ENCODE measurements around the gene SH3BP5. TPM values are rescaled to one million over a fixed set of nuclear protein-coding genes. Genes with fewer than 3 reads are reported as not detected.
"Not testable (repeated sequence)": the region's sequence is repeated elsewhere in the genome, so short reads cannot be mapped to it uniquely, and the experiment has no call there.

SH3BP5 gene
- total RNA-seq, 6 experiments from 2014 or later, result 8.9 to 19.2 (median 13.8) TPM

GRCh38 chr3:15375461-15376000 is 43.1 kb upstream of the SH3BP5 start:
- no peak for TF ChIP-seq POLR2A (IDR thresholded peaks at IDR 0.05)
- TF ChIP-seq CTCF (IDR thresholded peaks at IDR 0.05), result no peak
- H3K27ac ChIP-seq, result no peak overlapping the region
- DNase-seq, result no peak
- WGBS (ENCODE audit: insufficient coverage, low coverage, low lambda C conversion rate, missing lambda C conversion rate), result 84% methylated on average over 9 of the region's 22 CpGs
- peaks cover 0 to 5% (median 0%) of the 10 kb centered on the region in 4 donors for H3K4me1 ChIP-seq
- no peaks in the 10 kb centered on the region for H3K27me3 ChIP-seq
- H3K9me3 ChIP-seq, result no peaks in the 10 kb centered on the region
- no peak overlapping the region for H3K4me3 ChIP-seq
- intact Hi-C loops (cut with DNase I), result loop anchor here (5.0 to 10.0 kb wide), 2 partner anchors 101 to 108 kb away; no protein-coding TSS in a partner anchor
- no peaks in the 10 kb centered on the region for H3K36me3 ChIP-seq
- no peak for ATAC-seq

DNA sequence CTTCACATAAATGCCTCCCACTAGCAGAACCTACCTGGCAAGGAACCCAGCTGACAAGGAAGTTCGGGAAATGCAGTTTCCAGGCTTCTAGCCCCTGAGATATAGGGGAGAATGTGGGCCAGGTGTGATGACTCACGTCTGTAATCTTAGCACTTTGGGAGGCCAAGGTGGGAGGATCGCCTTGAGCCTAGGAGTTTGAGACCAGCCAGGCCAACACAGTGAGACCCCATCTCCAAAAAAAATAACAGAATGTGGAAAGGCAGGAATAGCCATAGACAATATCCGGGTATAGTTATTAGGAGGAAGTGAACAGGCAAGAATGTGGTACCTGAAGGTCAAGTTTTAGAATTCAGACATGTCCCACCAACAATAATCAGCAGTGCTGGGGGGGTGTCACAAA is 40.5 kb upstream of the SH3BP5 start:
- no peak for ATAC-seq

DNA sequence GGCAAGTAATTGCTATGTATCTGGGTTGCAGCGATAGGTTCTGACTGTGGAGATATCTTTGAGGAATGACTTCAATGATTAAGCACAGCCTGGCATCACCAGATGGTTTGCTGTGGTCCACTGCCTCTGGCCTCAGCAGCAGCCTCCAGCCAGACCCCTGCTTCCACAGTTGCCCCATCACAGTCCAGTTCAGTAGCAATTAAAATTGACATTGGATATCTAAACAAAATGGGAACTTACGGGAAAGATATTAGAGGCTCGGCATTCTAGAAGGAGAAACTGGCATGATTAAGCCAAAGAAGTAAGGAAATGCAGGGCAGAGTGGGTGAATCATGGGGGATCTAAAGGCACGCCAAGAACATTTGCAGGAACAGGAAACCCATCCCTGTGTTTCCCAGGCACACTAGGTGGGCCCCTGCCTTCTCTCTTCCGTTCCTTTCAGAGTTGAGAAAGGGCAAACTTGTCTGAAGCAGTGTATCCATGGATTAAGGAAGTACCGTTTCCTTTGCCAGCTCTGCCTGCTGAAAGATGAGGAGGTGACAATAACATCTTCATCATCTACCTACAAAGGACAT is 36.3 kb upstream of the SH3BP5 start:
- no peak for DNase-seq
- 71% methylated on average over 5 of the region's 6 CpGs for whole genome bisulfite sequencing (ENCODE audit: insufficient coverage, low coverage, low lambda C conversion rate, missing lambda C conversion rate)
- H3K4me3 ChIP-seq, result no peak overlapping the region
- H3K27me3 ChIP-seq, result no peaks in the 10 kb centered on the region
- ATAC-seq, result peak in 2 of 4 donors; percentile 36 to 37
- intact Hi-C loops (cut with DNase I), result no loop called here
- H3K27ac ChIP-seq, result no peak overlapping the region
- no peaks in the 10 kb centered on the region for H3K9me3 ChIP-seq
- no peaks in the 10 kb centered on the region for H3K36me3 ChIP-seq
- peaks cover 0 to 6% (median 0%) of the 10 kb centered on the region in 4 donors for H3K4me1 ChIP-seq
- TF ChIP-seq CTCF (IDR thresholded peaks at IDR 0.05) (no peak), POLR2A (IDR thresholded peaks at IDR 0.05) (no peak)

More for the DNA sequence above, 40.5 kb upstream of the SH3BP5 start:
- WGBS (ENCODE audit: insufficient coverage, low coverage, low lambda C conversion rate, missing lambda C conversion rate), result 75% methylated on average over 4 of the region's 4 CpGs
- TF ChIP-seq POLR2A (IDR thresholded peaks at IDR 0.05), result no peak
- Histone ChIP-seq H3K27ac (no peak overlapping the region), H3K4me3 (no peak overlapping the region), H3K9me3 (no peaks in the 10 kb centered on the region), H3K36me3 (no peaks in the 10 kb centered on the region), H3K27me3 (no peaks in the 10 kb centered on the region), H3K4me1 (peaks cover 0 to 3% (median 0%) of the 10 kb centered on the region in 4 donors)
- intact Hi-C loops (cut with DNase I), result loop anchor here in 1 of 2 donors (10.0 kb wide), 1 partner anchor 98 kb away; no protein-coding TSS in a partner anchor
- DNase-seq, result no peak

- intact Hi-C loops (cut with DNase I), result no loop called here
- Histone ChIP-seq H3K4me3 (no peak overlapping the region), H3K9me3 (no peaks in the 10 kb centered on the region), H3K36me3 (no peaks in the 10 kb centered on the region), H3K27me3 (no peaks in the 10 kb centered on the region), H3K4me1 (peaks cover 0 to 10% (median 0%) of the 10 kb centered on the region in 4 donors), H3K27ac (no peak overlapping the region)
- ATAC-seq, result no peak
- whole genome bisulfite sequencing (ENCODE audit: insufficient coverage, low coverage, low lambda C conversion rate, missing lambda C conversion rate), result 55% methylated on average over 1 of the region's 1 CpG
- DNase-seq, result no peak
- no peak for TF ChIP-seq CTCF (IDR thresholded peaks at IDR 0.05)
- no peak for TF ChIP-seq POLR2A (IDR thresholded peaks at IDR 0.05)
These were observed 34.7 kb upstream of the SH3BP5 start for GRCh38 chr3:15367059-15367458.

DNA sequence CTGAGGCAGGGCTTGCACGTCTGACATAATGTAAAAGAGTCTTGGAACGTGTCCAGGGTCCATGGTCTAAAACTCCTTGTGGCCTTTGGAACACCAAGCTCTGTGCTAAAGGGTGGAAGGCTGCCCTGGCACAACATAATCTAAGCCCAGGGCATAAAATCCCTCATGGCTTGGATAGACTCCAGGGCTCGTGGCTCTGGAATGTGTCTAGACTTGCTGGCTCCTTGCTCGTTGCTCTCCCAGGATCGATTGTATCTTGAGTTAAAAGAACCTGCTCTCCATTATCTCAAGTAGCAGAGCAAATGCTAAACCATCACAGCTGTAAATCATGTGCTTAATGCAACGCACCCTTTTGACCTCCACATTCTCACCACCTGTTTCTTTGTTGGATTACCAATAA is 31.7 kb upstream of the SH3BP5 start:
- intact Hi-C loops (cut with DNase I); H3K4me1 ChIP-seq; H3K27me3 ChIP-seq; H3K27ac ChIP-seq; H3K36me3 ChIP-seq; H3K9me3 ChIP-seq; H3K4me3 ChIP-seq: not testable (repeated sequence)
- ATAC-seq, result peak in 2 of 4 donors; percentile 21 to 26
- DNase-seq, result peak; percentile 59 to 83 (median 74)
- 18% methylated on average over 5 of the region's 6 CpGs for WGBS (ENCODE audit: insufficient coverage, low coverage, low lambda C conversion rate, missing lambda C conversion rate)
